Astrocyte of the spinal cord (primary cell): ENCODE results near the gene SLC22A7.

Source experiments
- DNase-seq: peaks from one replicate; pipeline ENCODE4 v3.0.0; 2011; ENCODE audit warnings: low read depth, low spot score
- H3K4me3 ChIP-seq: 2 replicates; pipeline ENCODE4 v1.5.1; 2011; ENCODE audit warnings: low read depth, mild to moderate bottlenecking, low read length, moderate library complexity
- in situ Hi-C: cut with HindIII; loops from 2 replicates; pipeline ENCODE4 v1.10.0; 2017; ENCODE audit warnings: low sequenced_read_pairs
- TF ChIP-seq, protein P1 (sequence below): IDR thresholded peaks from 2 replicates; pipeline ENCODE4 v1.5.1; 2012; ENCODE audit warnings: low read depth, mild to moderate bottlenecking, low read length, inconsistent platforms

SLC22A7 gene

GRCh38 chr6:43261198-43261597 lies 36.9 kb upstream of the SLC22A7 start:
- TF ChIP-seq, protein P1, sequence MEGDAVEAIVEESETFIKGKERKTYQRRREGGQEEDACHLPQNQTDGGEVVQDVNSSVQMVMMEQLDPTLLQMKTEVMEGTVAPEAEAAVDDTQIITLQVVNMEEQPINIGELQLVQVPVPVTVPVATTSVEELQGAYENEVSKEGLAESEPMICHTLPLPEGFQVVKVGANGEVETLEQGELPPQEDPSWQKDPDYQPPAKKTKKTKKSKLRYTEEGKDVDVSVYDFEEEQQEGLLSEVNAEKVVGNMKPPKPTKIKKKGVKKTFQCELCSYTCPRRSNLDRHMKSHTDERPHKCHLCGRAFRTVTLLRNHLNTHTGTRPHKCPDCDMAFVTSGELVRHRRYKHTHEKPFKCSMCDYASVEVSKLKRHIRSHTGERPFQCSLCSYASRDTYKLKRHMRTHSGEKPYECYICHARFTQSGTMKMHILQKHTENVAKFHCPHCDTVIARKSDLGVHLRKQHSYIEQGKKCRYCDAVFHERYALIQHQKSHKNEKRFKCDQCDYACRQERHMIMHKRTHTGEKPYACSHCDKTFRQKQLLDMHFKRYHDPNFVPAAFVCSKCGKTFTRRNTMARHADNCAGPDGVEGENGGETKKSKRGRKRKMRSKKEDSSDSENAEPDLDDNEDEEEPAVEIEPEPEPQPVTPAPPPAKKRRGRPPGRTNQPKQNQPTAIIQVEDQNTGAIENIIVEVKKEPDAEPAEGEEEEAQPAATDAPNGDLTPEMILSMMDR, result no peak
- no peak for DNase-seq
- in situ Hi-C loops, result no loop called here
- H3K4me3 ChIP-seq, result no peak overlapping the region

DNA sequence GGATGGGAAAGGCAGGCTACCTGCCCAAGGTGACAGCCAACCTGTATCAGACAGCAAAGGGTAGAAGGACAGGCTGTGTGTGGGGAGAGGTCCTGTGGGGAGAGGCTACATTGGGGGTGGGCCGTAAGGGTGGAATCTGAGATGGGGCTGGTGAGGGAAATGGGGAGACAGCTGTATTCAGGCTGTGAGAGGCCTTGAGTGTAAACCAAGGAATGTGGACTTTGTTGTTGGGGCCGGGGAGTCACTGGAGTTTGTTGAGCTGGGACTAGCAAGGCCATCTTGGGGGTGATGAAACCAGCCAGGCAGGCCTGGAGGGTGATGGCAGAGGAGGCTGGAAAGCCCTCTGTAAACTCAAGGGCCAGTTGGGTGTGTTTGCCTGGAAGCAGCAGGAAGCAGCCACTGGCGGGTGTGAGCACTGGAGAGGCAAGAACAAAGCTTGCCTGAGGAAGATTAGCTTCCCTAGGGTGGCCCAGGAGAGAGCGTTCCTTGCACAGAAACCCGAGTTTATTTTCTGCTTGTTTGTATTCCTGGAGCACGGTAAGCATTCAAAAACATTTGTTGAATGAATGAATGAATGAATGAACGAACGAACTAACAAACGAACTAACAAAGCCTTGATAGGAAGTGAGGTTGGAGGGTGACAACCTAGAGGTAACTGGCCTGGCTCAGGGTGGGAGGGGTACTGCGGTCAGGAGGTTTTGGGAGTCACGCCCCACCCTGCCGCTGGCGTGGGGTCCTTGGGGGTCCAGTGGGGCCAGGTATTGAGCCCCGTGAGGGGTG lies 35.9 kb upstream of the SLC22A7 start:
- TF ChIP-seq, protein P1, result no peak
- DNase-seq, result no peak
- H3K4me3 ChIP-seq, result no peak overlapping the region
- in situ Hi-C loops, result no loop called here

GRCh38 chr6:43262780-43263313 lies 35.2 kb upstream of the SLC22A7 start:
- DNase-seq, result no peak
- in situ Hi-C loops, result no loop called here
- H3K4me3 ChIP-seq, result no peak overlapping the region
- TF ChIP-seq, protein P1, result no peak

DNA sequence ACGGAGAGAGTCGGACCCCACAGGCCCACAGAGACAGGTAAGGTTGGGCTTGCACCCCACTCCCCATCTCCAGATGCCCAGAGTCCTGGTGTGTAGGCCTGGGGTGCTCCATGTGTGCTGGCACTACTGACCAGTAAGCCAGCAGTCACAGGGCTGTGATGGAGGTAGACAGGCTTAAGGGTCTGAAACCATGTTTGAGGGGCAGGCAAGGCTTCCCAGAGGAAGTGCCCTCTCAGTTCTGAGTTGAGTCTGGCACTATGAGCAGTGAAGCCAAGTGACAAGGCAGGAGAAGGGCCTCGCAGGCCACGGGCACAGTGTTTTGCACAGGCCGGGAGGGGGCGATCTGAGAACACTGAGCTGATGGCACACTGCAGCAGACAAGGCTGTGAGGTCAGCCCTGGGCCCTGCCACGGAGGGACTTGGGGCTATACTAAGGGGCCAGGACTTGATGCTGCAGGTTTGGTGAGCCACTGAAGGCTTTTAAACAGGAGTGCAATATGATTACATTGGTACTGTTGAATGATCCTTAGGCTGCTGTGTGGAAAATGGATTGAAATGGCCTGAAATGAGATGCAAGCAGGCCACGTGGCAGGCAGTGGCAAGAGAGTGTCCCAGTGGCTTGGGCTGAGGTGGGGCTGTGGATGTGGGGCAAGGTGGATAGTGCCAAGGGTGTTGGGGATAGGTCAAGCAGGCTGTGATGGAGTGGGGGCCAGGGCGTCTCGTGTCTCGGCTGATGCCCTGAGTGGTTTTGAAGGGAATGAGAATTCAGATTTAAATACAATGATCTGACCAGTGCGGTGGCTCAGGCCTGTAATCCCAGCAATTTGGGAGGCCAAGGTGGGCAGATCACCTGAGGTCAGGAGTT lies 34.5 kb upstream of the SLC22A7 start:
- TF ChIP-seq, protein P1, result peak; percentile 83
- DNase-seq, result peak; percentile 50
- H3K4me3 ChIP-seq, result no peak overlapping the region
- in situ Hi-C loops, result no loop called here

DNA sequence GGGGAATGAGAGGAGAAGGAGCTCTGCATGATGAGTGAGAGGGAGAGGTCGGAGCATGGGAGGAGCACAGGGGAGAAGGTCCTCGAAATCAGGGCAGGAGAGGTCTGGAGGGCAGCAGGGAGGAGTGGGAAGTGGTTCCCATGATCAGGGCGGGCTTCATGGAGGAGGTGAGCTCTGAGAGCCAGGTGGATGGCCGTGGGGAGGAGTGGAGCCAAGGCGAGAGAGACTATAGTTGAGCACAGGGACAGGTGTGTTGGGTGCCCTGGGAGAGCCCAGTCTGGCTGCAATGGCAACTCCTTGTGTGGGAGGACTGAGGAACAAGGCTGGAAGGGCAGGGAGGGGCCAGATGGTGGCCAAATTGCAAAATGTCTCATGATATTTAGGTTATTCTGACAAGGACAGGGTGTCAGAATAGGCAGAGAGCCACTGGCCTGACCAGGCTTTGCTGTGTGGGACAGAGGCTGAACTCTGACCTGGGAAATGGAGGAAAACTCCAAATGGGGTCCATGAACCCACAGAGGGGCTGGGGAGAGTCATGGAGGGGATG lies 33.4 kb upstream of the SLC22A7 start:
- DNase-seq, result no peak
- in situ Hi-C loops, result no loop called here
- TF ChIP-seq, protein P1, result no peak
- H3K4me3 ChIP-seq, result no peak overlapping the region

GRCh38 chr6:43265564-43265963 lies 32.5 kb upstream of the SLC22A7 start:
- in situ Hi-C loops, result no loop called here
- TF ChIP-seq, protein P1, result no peak
- H3K4me3 ChIP-seq, result no peak overlapping the region
- no peak for DNase-seq
